Ascending aorta (tissue), 2 donors: ENCODE measurements around the gene CCDC150. TPM values are rescaled to one million over a fixed set of nuclear protein-coding genes. Genes with fewer than 3 reads are reported as not detected.

Experiments
- DNase-seq, 2 donors: peaks; one replicate each; pipeline ENCODE4 v3.0.0-alpha.2; 2019; ENCODE audit warnings: low spot score in 2 of 2
- H3K27ac ChIP-seq, 2 donors: fragments of 200-600 bp; sonication (generic); one replicate each; pipeline ENCODE4 v1.5.1; 2016 to 2017; ENCODE audit warnings: mild to moderate bottlenecking in 1 of 2
- H3K27me3 ChIP-seq: fragments of 200-600 bp; sonication (generic); one replicate; pipeline ENCODE4 v1.5.1; 2017
- H3K36me3 ChIP-seq, 2 donors: fragments of 200-600 bp; sonication (generic); one replicate each; pipeline ENCODE4 v1.5.1; 2016
- H3K4me1 ChIP-seq, 2 donors: fragments of 200-600 bp; sonication (generic); one replicate each; pipeline ENCODE4 v1.5.1; 2016 to 2017; ENCODE audit warnings: mild to moderate bottlenecking in 1 of 2
- H3K4me3 ChIP-seq, 2 donors: fragments of 200-600 bp; sonication (generic); one replicate each; pipeline ENCODE4 v1.5.1; 2016 to 2017; ENCODE audit warnings: mild to moderate bottlenecking in 1 of 2
- H3K9me3 ChIP-seq, 2 donors: fragments of 200-600 bp; sonication (generic); one replicate each; pipeline ENCODE4 v1.5.1; 2016
- intact Hi-C: fragments of 100-400 bp; cut with DNase I; formaldehyde crosslinking; loops from one replicate; pipeline ENCODE4 v1.15.1; 2023
- total RNA-seq: library from RNA; depleted of rRNA; stranded (reverse); fragments of >200 nt; gene quantifications from one replicate; pipeline ENCODE4 v1.1.0, GENCODE V29; 2016
- TF ChIP-seq, protein P1 (sequence below), 3 experiments: fragments of 200-600 bp in 2 of 3; fragments of 450-650 bp in 1 of 3; sonication (generic) in 2 of 3; IDR thresholded peaks; one replicate each; pipeline ENCODE4 v1.5.1; 2016 to 2019; ENCODE audit warnings: antibody characterized with exemption in 3 of 3, mild to moderate bottlenecking in 1 of 3, moderate library complexity in 1 of 3

The CCDC150 gene
- total RNA-seq, 1 donor from 2014 or later: 7.1 TPM

DNA sequence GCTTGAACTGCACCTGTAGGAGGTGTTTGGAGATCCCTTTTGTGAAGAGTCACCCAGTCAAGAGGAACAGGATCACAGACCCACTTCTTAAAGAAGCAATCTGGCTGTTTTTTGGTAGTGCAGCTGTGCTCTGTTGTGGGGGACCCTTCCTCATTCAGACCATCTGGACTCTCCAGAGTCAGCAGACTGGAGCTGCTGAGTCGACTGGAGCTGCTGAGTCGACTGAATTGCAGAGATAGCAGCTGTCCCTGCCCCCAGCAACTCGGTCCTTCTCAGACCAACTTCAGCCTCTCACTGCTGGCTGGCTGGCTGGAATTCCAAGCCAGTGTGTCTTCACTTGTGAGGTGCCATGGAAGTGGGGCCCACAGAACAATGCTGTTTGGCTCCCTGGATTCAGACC lies 103.2 kb downstream of the CCDC150 start:
- Histone ChIP-seq H3K27ac (no peak overlapping the region), H3K9me3 (peaks cover 0 to 5% of the 10 kb centered on the region in 2 donors), H3K36me3 (no peaks in the 10 kb centered on the region), H3K4me1 (no peaks in the 10 kb centered on the region), H3K27me3 (no peaks in the 10 kb centered on the region), H3K4me3 (no peak overlapping the region)
- TF ChIP-seq, protein P1, sequence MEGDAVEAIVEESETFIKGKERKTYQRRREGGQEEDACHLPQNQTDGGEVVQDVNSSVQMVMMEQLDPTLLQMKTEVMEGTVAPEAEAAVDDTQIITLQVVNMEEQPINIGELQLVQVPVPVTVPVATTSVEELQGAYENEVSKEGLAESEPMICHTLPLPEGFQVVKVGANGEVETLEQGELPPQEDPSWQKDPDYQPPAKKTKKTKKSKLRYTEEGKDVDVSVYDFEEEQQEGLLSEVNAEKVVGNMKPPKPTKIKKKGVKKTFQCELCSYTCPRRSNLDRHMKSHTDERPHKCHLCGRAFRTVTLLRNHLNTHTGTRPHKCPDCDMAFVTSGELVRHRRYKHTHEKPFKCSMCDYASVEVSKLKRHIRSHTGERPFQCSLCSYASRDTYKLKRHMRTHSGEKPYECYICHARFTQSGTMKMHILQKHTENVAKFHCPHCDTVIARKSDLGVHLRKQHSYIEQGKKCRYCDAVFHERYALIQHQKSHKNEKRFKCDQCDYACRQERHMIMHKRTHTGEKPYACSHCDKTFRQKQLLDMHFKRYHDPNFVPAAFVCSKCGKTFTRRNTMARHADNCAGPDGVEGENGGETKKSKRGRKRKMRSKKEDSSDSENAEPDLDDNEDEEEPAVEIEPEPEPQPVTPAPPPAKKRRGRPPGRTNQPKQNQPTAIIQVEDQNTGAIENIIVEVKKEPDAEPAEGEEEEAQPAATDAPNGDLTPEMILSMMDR (IDR thresholded peaks at IDR 0.05): no peak
- intact Hi-C loops: no loop called here
- no peak for DNase-seq

DNA sequence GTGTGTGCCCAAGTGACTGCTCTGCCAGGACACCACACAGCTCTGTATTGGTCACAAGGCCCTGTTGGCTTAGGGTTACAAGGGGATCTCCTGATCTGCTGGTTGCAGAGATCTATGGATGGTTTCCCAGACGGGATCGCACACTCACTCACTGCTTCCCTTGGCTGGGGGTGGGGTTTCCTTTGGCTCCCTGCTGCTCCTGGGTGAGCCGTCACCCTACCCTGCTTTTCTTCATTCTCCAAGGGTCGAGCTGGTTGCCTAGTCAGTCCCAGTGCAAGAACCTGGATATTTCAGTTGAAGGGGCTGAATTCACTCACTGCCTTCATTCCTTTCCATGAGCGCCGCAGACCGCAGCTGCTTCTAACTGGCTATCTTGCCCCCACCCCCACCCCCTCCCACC lies 103.7 kb downstream of the CCDC150 start:
- Histone ChIP-seq H3K4me3 (no peak overlapping the region), H3K9me3 (peaks cover 0 to 4% of the 10 kb centered on the region in 2 donors), H3K4me1 (no peaks in the 10 kb centered on the region), H3K27me3 (no peaks in the 10 kb centered on the region), H3K27ac (no peak overlapping the region), H3K36me3 (no peaks in the 10 kb centered on the region)
- no peak for DNase-seq
- intact Hi-C loops: no loop called here
- TF ChIP-seq, protein P1 (IDR thresholded peaks at IDR 0.05): no peak

DNA sequence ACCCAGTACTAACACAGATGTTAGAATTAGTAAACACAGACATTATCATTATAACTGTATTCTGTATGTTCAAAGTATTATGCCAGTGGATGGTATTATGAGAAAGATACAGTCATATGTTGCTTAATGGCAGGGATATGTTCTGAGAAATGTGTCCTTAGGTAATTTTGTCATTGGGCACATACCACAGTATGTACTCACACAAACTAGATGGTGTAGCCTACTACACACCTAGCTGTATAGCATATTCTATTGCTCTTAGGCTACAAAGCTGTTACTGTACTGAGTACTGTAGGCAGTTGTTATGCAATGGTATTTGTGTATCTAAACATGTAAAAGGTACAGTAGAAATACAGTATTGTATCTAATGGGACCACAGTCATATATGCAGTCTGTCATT lies 106.2 kb downstream of the CCDC150 start:
- H3K4me1 ChIP-seq: no peaks in the 10 kb centered on the region
- no peaks in the 10 kb centered on the region for H3K36me3 ChIP-seq
- TF ChIP-seq, protein P1 (IDR thresholded peaks at IDR 0.05): no peak
- no peak overlapping the region for H3K4me3 ChIP-seq
- intact Hi-C loops: no loop called here
- H3K9me3 ChIP-seq: no peaks in the 10 kb centered on the region
- no peak overlapping the region for H3K27ac ChIP-seq
- DNase-seq: no peak
- no peaks in the 10 kb centered on the region for H3K27me3 ChIP-seq

DNA sequence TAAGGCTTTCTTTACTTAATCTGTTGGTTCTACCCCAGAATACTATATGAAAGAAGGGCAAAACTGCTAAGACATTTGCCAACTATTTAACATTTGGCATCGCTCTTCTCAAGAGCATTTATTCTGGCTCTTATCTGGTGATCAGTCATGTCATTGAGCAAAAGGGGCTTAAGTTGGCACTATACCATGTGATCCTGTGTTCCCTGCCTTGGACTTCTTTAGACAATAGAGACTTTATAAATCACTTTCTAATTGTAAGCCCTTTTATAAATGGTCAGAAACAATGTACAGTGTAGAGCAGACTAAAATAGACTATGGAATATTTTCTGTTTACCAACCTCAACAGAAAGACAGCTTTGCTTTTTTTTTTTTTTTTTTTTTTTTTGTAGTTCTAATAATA lies 107.9 kb downstream of the CCDC150 start:
- Histone ChIP-seq H3K4me1 (no peaks in the 10 kb centered on the region), H3K27me3 (no peaks in the 10 kb centered on the region), H3K36me3 (no peaks in the 10 kb centered on the region), H3K27ac (no peak overlapping the region), H3K4me3 (no peak overlapping the region), H3K9me3 (no peaks in the 10 kb centered on the region)
- intact Hi-C loops: no loop called here
- TF ChIP-seq, protein P1 (IDR thresholded peaks at IDR 0.05): no peak
- no peak for DNase-seq

DNA sequence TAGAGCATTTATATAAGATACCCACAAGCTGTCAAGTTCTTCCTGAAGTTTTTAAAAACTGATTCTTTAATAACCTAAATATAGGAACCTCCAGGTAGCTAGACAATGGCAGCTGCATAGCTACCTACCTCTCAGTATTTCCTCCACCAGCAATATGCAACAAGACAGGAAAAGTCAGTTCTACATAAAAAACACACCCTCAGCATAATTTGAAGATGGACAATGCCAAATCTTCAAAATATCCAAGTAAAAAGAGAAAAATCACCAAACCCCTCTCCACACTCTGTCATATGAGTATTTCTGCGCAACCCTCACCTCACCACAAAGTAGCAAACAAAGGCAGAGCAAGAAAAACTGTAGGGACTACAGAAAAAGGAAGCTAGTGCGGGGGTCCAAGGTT lies 108.6 kb downstream of the CCDC150 start:
- no peak for DNase-seq
- no peaks in the 10 kb centered on the region for H3K4me1 ChIP-seq
- H3K9me3 ChIP-seq: no peaks in the 10 kb centered on the region
- no peaks in the 10 kb centered on the region for H3K36me3 ChIP-seq
- no peak overlapping the region for H3K4me3 ChIP-seq
- intact Hi-C loops: no loop called here
- TF ChIP-seq, protein P1 (IDR thresholded peaks at IDR 0.05): no peak
- no peak overlapping the region for H3K27ac ChIP-seq
- H3K27me3 ChIP-seq: no peaks in the 10 kb centered on the region

DNA sequence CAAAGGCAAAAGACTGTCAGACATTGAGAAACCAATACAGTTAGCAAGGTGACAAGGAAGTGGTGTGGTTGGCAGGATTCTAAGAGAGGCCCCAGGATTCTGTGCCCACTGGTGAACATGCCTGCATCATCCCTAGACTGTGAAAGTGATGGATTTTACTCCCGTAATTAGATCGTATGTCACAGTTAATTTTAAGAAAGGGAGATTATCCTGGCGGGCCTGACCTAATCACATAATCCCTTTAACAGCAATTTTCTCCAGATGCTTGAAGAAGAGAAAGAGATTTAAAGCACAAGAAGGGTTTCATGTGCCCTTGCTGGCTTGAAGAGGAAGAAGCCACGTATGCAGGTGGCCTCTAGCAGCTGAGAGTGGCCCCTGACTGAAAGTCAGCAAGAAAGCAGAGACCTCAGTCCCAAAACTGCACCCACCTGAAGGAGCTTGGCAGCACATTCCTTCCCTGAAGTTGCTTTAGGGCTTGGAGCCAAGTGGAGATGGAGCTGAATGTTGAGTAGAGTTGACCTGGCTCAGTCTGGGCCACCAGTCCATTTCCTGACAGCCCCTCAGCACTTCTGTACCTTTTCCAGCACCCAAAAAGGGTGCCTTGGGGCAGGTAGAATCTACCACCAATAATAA lies 110.9 kb downstream of the CCDC150 start:
- TF ChIP-seq, protein P1 (IDR thresholded peaks at IDR 0.05): no peak
- Histone ChIP-seq H3K4me3 (no peak overlapping the region), H3K4me1 (no peaks in the 10 kb centered on the region), H3K27me3 (no peaks in the 10 kb centered on the region), H3K36me3 (no peaks in the 10 kb centered on the region), H3K9me3 (no peaks in the 10 kb centered on the region), H3K27ac (no peak overlapping the region)
- intact Hi-C loops: no loop called here
- no peak for DNase-seq
